HG03196 (cell line): ENCODE measurements around the gene ANKFY1.

Experiments
- ATAC-seq: cut with Tn5 transposase; IDR thresholded peaks from one replicate; pipeline ENCODE4 v1.9.1; 2021; ENCODE audit not compliant: unreplicated experiment

Gene ANKFY1

GRCh38 chr17:4182043-4182442, 81.7 kb downstream of the ANKFY1 start:
- ATAC-seq = no peak

GRCh38 chr17:4180791-4181190, 83.0 kb downstream of the ANKFY1 start:
- ATAC-seq = no peak

- ATAC-seq = no peak
Observed at GRCh38 chr17:4179071-4179470, 84.7 kb downstream of the ANKFY1 start.

- ATAC-seq = no peak
Observed at GRCh38 chr17:4178651-4179050, 85.1 kb downstream of the ANKFY1 start.

GRCh38 chr17:4177806-4178205, 86.0 kb downstream of the ANKFY1 start:
- ATAC-seq = no peak

GRCh38 chr17:4176808-4177472, 86.8 kb downstream of the ANKFY1 start:
- no peak for ATAC-seq

- ATAC-seq = no peak
Observed at GRCh38 chr17:4175921-4176807, 87.6 kb downstream of the ANKFY1 start.

- no peak for ATAC-seq
Observed at GRCh38 chr17:4174556-4174955, 89.2 kb downstream of the ANKFY1 start.

GRCh38 chr17:4173781-4174180, 90.0 kb downstream of the ANKFY1 start:
- no peak for ATAC-seq

- no peak for ATAC-seq
Observed at GRCh38 chr17:4172356-4172755, 91.4 kb downstream of the ANKFY1 start.

- no peak for ATAC-seq
Observed at GRCh38 chr17:4170639-4171280, 93.0 kb downstream of the ANKFY1 start.

- ATAC-seq = no peak
Observed at GRCh38 chr17:4167786-4168185, 96.0 kb downstream of the ANKFY1 start.

- no peak for ATAC-seq
Observed at GRCh38 chr17:4166419-4166818, 97.4 kb downstream of the ANKFY1 start.

- no peak for ATAC-seq
Observed at GRCh38 chr17:4165301-4166010, 98.3 kb downstream of the ANKFY1 start.

GRCh38 chr17:4163951-4164350, 99.8 kb downstream of the ANKFY1 start:
- no peak for ATAC-seq

GRCh38 chr17:4162775-4163466, 100.9 kb downstream of the ANKFY1 start:
- ATAC-seq = no peak

GRCh38 chr17:4162321-4162720, 101.5 kb downstream of the ANKFY1 start:
- no peak for ATAC-seq

GRCh38 chr17:4161967-4162305, 101.8 kb downstream of the ANKFY1 start:
- ATAC-seq = no peak

- no peak for ATAC-seq
Observed at GRCh38 chr17:4161192-4161966, 102.4 kb downstream of the ANKFY1 start.

- ATAC-seq = no peak
Observed at GRCh38 chr17:4160294-4160859, 103.4 kb downstream of the ANKFY1 start.
